ENCODE measurements around the gene C21orf91. TPM values are rescaled to one million over a fixed set of nuclear protein-coding genes. Genes with fewer than 3 reads are reported as not detected.

The C21orf91 gene
- total and polyA plus RNA-seq, 4 donors, result 1.8 to 7.2 (median 4.4) TPM

- Histone ChIP-seq H3K4me1 (ENCODE audit: control insufficient read depth in 4 of 4, insufficient read depth in 4 of 4, low read length in 3 of 4) (no peaks in the 10 kb centered on the region), H3K36me3 (ENCODE audit: control insufficient read depth in 4 of 4, insufficient read depth in 3 of 4, low read depth in 1 of 4, low read length in 3 of 4) (no peaks in the 10 kb centered on the region), H3K9me3 (ENCODE audit: control insufficient read depth in 4 of 4, low read length in 3 of 4) (no peaks in the 10 kb centered on the region), H3K4me3 (ENCODE audit: low read depth in 1 of 3, low read length in 3 of 3) (no peak overlapping the region), H3K9ac (ENCODE audit: low read depth in 1 of 2, low read length in 2 of 2) (no peak overlapping the region), H3K27ac (ENCODE audit: low read depth in 1 of 2, low read length in 2 of 2) (no peak overlapping the region), H3K27me3 (ENCODE audit: control insufficient read depth in 4 of 4, insufficient read depth in 4 of 4, low read length in 3 of 4) (peaks cover 0 to 3% (median 0%) of the 10 kb centered on the region in 4 donors)
- 80% methylated on average over 2 of the region's 2 CpGs for WGBS
- TF ChIP-seq GABPA (IDR thresholded peaks at IDR 0.05 in 1 of 2, conservative IDR thresholded peaks at IDR 0.05 in 1 of 2) (no peak), FOXA1 (IDR thresholded peaks at IDR 0.05) (no peak), SP1 (IDR thresholded peaks at IDR 0.05) (no peak), REST (IDR thresholded peaks at IDR 0.05) (no peak), HNF4A (conservative IDR thresholded peaks at IDR 0.05) (no peak), YY1 (IDR thresholded peaks at IDR 0.05) (no peak), TAF1 (conservative IDR thresholded peaks at IDR 0.05) (no peak), MAX (IDR thresholded peaks at IDR 0.05) (no peak), CTCF (IDR thresholded peaks at IDR 0.05; ENCODE audit: low read depth, low read length, missing input control) (no peak), EGR1 (IDR thresholded peaks at IDR 0.05; ENCODE audit: low read depth in 2 of 2) (no peak), NR2F2 (IDR thresholded peaks at IDR 0.05) (no peak)
- no peak for DNase-seq (ENCODE audit: low spot score)
Measured at GRCh38 chr21:17752171-17752570, 67.0 kb downstream of the C21orf91 start.

- no peak for DNase-seq (ENCODE audit: low spot score)
- Histone ChIP-seq H3K9ac (ENCODE audit: low read depth in 1 of 2, low read length in 2 of 2) (no peak overlapping the region), H3K9me3 (ENCODE audit: control insufficient read depth in 4 of 4, low read length in 3 of 4) (no peaks in the 10 kb centered on the region), H3K4me1 (ENCODE audit: control insufficient read depth in 4 of 4, insufficient read depth in 4 of 4, low read length in 3 of 4) (no peaks in the 10 kb centered on the region), H3K36me3 (ENCODE audit: control insufficient read depth in 4 of 4, insufficient read depth in 3 of 4, low read depth in 1 of 4, low read length in 3 of 4) (no peaks in the 10 kb centered on the region), H3K27me3 (ENCODE audit: control insufficient read depth in 4 of 4, insufficient read depth in 4 of 4, low read length in 3 of 4) (no peaks in the 10 kb centered on the region), H3K4me3 (ENCODE audit: low read depth in 1 of 3, low read length in 3 of 3) (no peak overlapping the region), H3K27ac (ENCODE audit: low read depth in 1 of 2, low read length in 2 of 2) (no peak overlapping the region)
- 47% methylated on average over 2 of the region's 2 CpGs for WGBS
- TF ChIP-seq FOXA2 (IDR thresholded peaks at IDR 0.05), result no peak
Measured at GRCh38 chr21:17746920-17747319, 72.2 kb downstream of the C21orf91 start.

- H3K4me3 ChIP-seq (ENCODE audit: low read depth in 1 of 3, low read length in 3 of 3), result no peak overlapping the region
- no peak overlapping the region for H3K27ac ChIP-seq (ENCODE audit: low read depth in 1 of 2, low read length in 2 of 2)
- no peak overlapping the region for H3K9ac ChIP-seq (ENCODE audit: low read depth in 1 of 2, low read length in 2 of 2)
- WGBS, result 75% methylated on average over 6 of the region's 6 CpGs
- no peaks in the 10 kb centered on the region for H3K36me3 ChIP-seq (ENCODE audit: control insufficient read depth in 4 of 4, insufficient read depth in 3 of 4, low read depth in 1 of 4, low read length in 3 of 4)
- no peaks in the 10 kb centered on the region for H3K4me1 ChIP-seq (ENCODE audit: control insufficient read depth in 4 of 4, insufficient read depth in 4 of 4, low read length in 3 of 4)
- H3K9me3 ChIP-seq (ENCODE audit: control insufficient read depth in 4 of 4, low read length in 3 of 4), result no peaks in the 10 kb centered on the region
- no peaks in the 10 kb centered on the region for H3K27me3 ChIP-seq (ENCODE audit: control insufficient read depth in 4 of 4, insufficient read depth in 4 of 4, low read length in 3 of 4)
- DNase-seq (ENCODE audit: low spot score), result no peak
- TF ChIP-seq FOXA2 (IDR thresholded peaks at IDR 0.05) (no peak), ATF3 (IDR thresholded peaks at IDR 0.05) (no peak), RXRA (IDR thresholded peaks at IDR 0.05) (no peak), TAF1 (conservative IDR thresholded peaks at IDR 0.05) (no peak), JUND (IDR thresholded peaks at IDR 0.05) (no peak), REST (IDR thresholded peaks at IDR 0.05) (no peak), HNF4A (conservative IDR thresholded peaks at IDR 0.05) (no peak), MAX (IDR thresholded peaks at IDR 0.05) (no peak), ZBTB33 (IDR thresholded peaks at IDR 0.05) (no peak), FOXA1 (IDR thresholded peaks at IDR 0.05) (no peak), EGR1 (IDR thresholded peaks at IDR 0.05; ENCODE audit: low read depth in 2 of 2) (no peak), NR2F2 (IDR thresholded peaks at IDR 0.05) (no peak)
Measured at GRCh38 chr21:17745086-17745485, 74.1 kb downstream of the C21orf91 start.

Measured in liver (tissue), 9 donors.